HG02623 (cell line): ENCODE data around the gene ATP2C2.
"Not testable (repeated sequence)": the region's sequence is repeated elsewhere in the genome, so short reads cannot be mapped to it uniquely, and the experiment has no call there.

Experiments used
- ATAC-seq: cut with Tn5 transposase; IDR thresholded peaks from one replicate; pipeline ENCODE4 v1.9.1; 2021; ENCODE audit warnings: moderate library complexity; ENCODE audit not compliant: unreplicated experiment

Gene ATP2C2

DNA sequence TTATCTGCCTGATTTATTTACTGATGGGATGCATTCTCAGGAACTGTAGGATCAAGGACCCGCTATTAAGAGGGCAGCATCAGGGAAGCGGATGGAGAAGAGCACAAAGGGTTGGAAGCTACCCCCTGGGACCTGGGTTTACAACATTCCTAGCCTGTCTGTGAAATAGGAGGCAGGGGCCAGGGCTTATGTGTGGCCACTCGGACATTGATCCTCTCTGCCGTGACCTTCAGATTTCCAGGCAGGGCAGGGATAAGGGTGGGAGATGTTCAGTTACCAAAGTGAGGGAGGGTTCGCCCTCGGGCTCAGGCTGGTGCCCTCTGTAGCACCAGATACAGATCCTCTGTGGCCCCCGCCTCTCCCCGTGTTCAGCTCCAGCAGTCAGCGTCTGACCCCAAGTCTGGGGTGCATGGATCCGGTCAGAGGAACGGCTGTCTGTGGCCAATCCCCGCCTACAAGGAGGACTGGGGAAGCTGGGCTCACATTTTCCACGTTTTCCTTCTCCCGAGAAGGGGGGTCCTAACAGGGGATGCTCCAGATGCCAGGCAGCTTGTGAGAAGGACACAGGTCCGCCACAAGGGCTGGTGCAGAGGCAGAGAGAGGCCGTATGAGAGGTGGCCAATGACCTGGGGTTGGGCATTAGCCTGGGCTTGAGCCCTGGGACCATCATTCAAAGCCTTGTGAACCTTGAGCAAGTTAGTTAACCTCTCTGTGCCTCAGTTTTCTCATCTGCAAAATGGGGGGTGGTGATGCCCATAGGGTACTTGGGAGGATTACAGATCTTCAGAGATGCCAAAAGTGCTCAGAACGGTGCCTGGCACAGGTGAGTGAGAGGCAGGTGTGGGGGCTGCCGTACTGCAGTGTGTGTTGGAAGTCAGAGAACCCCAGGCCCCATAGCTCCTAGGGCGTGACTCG, 48.3 kb downstream of the ATP2C2 start:
- no peak for ATAC-seq

DNA sequence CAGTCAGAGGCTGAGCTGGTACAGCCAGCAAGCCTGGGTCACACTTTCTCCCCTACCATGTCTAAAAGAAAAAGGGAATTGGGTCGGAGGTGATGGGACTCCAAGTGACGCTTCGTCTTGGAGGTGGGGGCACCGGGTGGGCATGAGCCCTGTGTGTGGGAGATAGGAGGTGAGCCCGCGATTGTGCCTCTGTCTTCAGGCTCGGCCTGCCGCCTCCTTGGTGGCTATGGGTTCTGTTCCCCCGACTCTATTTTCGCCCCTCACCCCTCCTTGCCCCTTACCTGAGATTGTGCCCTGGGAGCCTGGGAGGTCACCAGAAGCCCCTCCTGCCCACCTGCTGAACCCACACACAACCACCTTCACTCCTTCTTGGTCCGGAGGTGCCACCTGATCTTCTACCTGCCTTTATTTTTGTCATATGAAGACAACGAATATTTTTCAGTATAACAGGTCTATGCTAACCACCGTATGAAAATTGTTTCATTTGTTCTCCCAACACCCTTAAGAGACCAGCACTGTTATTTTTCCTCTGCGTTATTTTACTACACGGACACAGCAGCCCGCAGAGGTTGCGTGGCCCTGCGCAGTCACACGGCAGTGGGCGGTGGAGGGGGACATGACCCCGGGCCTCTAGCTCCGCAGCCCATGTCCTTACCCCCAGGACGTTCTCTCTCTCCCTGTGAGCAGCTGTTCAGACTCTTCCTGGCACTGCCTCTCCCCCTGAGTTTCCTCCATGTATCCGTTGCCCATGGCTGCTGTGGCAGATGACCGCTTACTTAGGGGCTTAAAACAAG, 49.9 kb downstream of the ATP2C2 start:
- ATAC-seq, result no peak

DNA sequence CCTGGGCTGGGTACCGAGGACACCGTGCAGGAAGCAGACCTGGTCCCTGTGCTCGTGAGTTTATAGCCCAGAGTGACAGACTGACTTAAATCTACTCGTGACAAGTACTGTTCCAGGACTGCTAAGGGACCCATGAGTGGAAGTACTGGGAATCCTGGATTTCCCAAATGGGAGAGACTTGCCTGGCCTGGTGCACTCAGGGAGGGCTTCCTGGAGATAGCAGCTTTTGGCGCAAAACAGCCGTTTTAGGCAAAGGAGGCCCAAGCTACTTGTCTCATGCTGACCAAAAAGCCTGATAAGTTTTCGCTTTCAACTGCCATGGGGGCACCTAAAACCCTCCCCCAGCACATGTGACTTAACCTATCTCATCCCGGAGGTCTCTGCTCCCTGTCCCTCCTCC, 51.4 kb downstream of the ATP2C2 start:
- no peak for ATAC-seq

DNA sequence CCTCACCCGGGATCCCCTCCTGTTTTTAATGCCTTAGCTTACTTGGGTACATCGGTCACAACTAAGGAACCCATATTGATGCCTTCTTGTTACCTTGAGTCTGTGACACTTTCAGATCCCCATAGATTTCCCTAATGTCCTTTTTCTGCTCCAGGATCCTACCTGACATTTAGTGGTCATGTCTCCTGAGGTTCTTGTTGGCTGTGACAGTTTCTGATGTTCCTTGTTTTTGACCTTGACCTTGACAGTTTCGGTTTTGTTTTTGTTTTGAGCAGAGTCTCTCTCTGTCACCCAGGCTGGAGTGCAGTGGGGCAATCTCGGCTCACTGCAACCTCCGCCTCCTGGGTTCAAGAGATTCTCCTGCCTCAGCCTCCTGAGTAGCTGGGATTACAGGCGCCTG, 52.2 kb downstream of the ATP2C2 start:
- not testable (repeated sequence) for ATAC-seq

DNA sequence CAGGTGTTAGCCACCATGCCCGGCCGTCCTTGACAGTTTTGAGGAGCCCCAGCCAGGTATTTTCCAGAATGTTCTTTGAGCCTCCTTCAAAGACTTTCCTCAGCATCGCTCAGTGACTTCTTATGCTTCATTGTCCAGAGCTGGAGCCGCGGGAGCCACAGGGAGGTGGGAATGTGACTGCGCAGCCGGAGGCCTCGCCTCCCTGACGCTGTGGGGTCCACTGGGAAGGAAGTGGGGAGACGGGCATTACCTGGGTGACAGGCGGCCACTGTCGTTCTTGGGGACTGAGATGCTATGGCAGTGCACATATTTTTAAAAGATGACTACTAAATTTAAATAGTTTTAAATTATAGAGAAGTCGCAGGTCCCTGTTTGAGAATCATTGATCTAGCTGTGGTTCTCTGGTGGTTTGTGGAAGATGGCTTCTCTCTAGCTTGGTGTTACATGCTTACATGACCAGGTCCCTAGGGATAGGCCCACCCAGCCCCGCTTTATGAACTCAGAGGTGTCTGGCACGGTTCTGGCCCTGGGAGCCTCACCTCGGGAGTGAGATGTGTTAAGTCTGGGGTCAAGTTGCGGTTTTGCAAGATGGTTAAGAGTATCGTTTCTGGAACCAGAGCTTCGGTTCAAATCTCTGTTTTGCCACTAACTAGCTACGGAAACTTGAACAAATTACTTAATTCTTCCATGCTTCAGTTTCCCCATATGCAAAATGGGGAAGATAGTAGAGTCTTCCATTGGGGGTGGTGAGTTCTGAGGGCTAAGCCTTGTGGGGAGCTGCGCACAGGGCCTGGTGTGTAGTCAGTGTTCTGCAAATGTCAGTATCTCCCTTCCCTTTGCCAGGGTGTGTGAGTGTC, 53.0 kb downstream of the ATP2C2 start:
- ATAC-seq, result no peak

DNA sequence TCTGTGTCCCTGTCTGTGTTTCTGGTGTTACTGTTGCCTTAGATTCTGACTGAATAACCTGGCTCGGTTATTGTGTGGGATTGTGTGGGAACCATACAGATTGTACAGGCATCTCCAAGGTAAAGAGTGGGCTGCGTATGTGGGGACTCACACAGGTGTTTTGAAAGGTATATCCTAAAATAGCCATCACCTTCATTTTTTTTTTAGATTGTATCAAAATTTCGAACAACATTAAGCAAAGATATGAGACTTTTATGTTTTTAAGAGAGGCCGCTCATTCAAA, 53.5 kb downstream of the ATP2C2 start:
- ATAC-seq, result no peak

DNA sequence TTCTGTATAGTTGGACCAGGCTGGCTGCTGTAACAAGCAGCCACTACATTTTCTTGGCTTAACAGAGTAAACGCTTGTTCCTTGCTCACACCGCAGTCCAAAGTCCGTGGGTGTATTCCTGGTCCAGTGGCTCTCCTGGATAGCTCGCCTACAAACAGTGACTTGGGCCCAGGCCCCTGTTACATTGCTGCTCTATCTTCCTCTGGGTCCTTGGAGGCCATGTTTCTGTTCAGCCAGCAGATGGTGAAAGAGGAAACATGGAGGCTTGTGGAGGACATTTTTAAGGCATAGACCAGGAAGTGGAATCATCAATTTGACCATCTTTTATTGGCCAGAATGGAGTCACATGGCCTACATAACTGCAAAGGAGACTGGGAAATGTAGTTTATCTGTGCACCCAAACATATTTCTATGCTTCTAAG, 55.1 kb downstream of the ATP2C2 start:
- no peak for ATAC-seq

DNA sequence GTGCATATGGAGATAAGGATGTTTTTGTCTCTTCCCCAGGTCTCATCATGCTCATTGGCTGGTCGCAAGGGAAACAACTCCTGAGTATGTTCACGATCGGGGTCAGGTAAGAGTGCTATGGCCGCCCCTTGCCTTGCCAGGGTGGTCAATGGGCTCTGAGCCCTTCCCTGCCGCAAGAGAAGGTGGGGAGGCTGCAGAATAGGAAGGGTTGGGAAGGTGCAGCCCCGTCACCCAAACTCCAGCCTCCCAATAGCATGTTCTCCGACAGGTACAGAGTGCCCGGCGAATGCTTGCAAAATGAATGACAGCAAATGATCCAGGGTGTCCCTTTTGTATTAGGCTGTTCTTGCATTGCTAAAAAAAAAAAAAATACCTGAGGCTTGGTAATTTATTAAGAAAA, 57.4 kb downstream of the ATP2C2 start:
- no peak for ATAC-seq

DNA sequence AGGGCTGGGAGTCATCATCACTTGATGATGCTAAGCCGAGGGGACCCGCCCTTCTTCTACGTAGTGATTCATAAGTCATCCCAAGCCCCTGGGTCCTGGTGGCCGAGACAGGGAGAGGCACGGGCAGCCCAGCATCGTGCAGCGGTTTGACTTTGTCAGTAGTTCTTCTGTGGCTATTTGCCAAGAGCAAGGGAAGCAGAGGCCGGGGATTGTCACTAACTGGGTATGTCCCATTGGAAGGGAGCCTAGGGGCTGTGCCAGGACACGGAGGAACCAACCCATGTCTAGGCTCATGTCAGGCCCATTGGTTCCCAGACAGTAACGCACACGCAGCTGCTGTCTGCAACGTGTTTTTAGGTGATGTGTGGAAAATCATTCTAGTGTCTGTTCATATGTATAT, 58.5 kb downstream of the ATP2C2 start:
- ATAC-seq, result no peak

DNA sequence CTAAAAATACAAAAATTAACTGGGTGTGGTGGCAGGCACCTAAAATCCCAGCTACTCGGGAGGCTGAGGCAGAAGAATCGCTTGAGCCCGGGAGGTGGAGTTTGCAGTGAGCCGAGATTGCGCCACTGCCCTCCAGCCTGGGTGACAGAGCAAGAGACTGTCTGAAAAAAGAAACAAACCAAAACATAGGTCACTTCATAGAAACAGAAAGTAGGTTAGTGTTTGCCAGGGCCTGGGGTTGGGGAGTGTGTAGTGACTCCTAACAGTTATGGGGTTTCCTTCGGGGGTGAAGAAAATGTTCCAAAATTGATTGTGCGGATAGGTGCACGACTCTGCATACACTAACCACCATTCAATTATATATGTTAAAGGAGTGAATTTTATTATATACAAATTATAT, 59.2 kb downstream of the ATP2C2 start:
- ATAC-seq, result no peak

DNA sequence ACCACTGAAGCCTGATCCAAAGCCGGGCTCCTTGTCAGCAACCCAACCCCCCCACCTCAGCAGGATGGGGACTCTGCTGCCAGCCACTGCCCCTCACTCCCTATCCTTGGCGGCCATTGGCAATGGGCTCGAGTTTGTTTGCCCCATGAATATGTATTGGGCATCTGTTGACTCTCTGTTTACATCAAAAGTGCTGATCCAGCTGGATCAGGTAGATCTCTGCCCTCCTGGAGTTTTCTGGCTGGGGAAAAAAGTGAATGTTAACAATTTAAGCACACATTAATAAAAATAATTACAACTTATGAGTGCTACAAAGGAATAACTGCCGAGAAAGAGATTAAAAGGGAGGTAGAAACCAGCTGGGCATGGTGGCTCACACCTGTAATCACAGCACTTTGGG, 62.5 kb downstream of the ATP2C2 start:
- ATAC-seq, result no peak

DNA sequence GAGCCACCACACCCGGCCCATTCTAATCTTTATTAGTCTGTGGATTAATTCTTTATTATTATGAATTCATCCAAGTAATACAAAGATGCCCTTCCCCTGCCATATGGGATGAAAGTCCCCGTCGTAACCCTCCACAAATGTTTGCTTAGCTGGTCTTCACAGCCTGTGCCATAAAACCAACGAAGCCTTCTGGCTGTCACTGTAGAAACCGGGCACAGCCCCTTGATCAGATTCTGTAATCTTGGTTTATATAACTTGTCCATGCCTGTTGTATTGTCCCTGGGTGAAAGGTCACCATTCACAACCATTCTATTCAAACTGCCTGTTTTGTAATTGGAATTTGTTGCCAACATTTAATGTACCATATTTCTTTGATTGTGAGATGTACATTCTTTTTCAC, 66.5 kb downstream of the ATP2C2 start:
- ATAC-seq, result no peak

DNA sequence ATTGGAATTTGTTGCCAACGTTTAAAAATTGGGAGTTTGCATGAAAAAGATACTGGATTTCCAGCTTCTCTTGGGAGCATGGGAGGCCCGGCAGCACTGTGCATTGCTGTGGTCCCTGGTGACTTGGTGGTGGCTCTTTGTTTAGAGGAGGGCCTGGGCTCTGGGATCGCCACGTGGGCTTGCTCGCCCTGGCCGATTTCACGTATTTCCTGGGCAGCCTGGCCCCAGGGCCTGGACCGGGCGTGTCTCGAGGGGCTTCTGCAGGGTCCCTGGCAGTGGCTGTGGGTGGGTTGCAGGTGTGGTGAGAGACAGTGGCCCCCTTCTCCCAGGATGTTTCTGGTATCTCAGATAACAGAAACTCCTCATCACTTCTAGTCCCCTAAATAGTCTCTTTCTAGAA, 67.9 kb downstream of the ATP2C2 start:
- no peak for ATAC-seq

DNA sequence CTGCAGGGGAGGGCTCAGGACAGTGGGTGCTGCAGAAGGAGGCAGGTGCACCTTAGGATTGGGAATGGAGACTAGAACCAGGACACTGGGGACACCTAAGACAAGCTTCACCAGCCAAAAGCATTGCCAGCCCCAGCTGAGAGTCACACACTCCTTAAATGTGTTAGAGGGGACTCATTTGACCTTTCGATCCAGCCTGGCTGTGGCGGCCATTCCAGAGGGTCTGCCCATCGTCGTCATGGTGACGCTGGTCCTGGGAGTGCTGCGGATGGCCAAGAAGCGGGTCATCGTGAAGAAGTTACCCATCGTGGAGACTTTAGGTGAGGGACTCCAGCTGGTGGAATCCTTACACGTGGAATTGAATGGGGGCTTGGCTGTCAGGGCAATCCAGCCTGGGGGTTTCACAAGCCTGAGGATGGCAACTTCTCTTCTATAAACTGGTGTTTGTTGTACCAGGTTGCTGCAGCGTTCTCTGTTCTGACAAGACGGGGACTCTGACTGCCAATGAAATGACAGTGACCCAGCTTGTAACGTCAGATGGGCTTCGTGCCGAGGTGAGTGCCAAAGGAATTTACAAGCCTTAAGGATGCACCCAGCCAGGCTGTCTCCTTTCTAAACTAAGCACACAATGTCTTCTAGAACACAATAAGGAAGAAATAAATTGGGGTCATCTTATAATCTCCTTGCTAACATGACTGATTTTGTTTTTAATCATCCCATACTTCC, 70.8 kb downstream of the ATP2C2 start:
- ATAC-seq, result no peak

DNA sequence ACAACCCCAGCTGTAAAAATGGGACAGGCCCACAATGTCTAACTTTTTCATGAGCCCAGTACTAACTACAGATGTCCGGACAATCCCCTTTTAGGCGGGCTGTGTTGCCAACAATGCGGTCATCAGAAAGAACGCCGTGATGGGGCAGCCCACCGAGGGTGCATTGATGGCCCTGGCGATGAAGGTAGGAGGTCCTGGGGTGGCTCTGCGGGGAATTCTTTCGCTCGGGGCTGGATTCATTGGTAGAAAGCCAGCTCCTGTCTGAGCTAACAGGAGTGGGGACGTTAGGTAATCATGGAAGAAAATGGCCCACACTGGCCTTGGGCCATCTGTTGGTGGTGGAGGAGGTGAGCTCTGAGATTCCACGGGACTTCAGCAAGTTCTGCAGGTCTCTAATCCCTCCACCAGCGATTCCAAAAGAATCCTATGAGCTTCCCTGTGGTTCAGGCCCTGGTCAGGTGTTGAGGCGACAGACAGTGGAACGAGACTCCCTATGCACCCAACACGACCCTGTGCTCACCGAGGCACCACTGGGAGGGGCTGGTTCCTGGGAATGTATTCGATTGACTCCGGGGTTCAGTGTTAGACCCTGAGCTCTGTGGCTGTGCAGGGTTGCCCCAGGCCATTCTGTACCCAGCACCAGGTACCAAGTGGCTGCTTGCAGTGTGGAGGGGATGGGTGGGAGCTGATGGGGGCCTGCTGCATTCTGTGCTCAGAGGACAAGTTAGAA, 74.2 kb downstream of the ATP2C2 start:
- no peak for ATAC-seq

DNA sequence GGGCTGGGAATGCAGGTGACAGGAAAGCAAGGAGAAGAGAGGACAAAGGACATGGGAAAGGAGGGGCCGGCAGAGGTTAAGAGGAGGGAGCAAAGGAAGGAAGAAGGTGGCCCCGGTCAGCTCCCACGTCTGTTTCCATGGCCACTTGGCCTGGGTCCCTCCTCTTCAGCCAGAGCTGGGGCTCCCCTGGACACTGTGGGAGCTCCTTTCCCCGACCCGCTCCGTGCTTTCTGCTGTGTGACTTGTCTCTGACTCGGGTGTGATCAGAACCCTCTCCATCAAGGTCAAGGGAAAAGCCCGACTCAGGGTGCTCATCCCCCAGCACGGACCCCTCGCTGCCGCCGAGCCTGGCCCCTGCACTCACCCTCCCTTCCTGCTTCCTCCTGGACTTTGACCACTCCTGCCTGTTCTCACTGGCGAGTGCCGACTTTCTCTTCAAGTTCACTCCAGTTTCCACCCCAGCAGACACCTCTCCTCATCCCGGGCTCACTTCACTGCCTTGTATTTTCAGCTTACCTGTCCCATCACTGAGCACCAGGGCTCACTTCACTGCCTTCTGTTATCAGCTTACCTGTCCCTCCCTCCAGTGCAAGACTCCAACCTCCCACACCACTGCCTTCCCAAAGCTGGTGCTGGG, 74.9 kb downstream of the ATP2C2 start:
- no peak for ATAC-seq

DNA sequence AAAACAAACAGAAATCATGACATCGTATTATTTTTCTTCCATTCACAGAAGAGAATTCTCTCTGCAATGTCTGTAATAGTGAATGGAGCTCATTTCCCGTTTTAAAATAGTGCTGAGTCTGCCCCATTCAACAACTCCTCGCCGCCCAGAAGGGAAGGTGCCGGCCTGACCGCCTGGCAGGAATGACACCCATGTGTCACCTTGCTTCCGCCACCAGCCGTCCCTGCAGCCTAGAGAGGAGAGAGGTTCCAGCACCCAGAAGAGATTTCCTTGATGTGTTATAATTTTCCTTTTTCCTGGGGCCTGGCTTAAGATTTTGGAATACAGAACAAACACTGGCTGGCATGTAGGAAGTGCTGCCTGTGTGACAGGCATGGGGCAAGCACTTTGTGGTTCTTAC, 76.1 kb downstream of the ATP2C2 start:
- ATAC-seq, result no peak

DNA sequence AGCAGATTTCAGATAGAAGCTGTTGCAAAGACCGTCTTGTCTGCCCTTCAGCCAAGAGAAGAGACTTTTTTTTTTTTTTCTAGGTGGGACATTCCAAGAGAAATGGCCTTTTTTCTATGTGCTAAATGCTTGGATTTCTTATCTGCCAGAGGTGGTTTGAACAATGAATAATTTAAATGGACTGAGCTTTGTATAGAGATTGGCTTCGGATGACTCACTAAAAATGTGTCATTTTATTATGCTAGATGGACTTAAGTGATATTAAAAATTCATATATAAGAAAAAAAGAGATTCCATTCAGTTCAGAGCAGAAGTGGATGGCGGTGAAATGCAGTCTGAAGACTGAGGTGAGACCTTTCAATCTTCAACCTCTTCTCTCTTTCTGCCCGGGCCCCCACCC, 77.7 kb downstream of the ATP2C2 start:
- ATAC-seq, result no peak

DNA sequence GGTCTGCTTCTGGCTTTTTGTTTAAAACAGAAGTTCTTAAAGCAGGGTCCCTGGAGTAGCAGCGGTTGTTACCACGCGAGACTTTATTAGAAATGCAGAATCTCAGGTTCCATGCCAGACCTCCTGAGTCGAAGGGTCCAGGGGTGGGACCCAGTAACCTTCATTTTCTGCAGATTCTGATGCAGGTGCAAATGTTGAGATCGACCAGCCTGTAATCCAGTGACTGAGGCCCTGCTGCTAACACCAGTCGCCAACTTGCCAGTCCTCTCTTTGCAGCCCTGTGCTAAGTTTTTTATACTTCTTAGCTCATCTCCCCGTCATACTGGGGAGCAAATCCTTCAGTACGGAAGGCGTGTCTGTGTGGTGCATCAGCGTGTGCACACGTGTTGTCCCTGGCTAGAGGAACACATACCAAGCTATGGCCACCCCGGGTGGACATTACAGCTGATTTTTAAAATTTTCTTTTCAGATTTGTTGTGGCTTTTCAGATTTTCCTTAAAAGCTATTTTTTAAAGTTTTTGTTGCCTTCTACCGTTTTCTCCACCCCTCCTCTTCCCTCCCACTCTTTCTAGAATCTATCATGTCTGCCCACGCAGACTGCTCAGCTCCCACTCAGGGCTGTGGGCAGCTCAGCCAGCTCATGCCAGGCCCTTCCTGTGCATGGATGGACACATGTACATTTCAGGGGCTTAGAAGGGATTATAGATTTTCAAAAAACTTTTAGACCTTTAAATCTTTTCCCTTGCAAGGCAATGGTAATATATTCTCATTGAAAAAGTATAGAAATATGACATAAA, 78.5 kb downstream of the ATP2C2 start:
- ATAC-seq, result no peak
